ENCODE results near the gene CCDC70. TPM values are rescaled to one million over a fixed set of nuclear protein-coding genes. Genes with fewer than 3 reads are reported as not detected.

CCDC70 gene
- total RNA-seq, 1 donor from 2014 or later, result not detected

- Histone ChIP-seq H3K36me3 (no peaks in the 10 kb centered on the region), H3K9me3 (no peaks in the 10 kb centered on the region), H3K4me3 (no peak overlapping the region), H3K4me1 (no peaks in the 10 kb centered on the region), H3K27ac (no peak overlapping the region), H3K27me3 (no peaks in the 10 kb centered on the region)
- DNase-seq (ENCODE audit: low spot score in 2 of 2), result no peak
- intact Hi-C loops (cut with DNase I), result no loop called here
- no peak for TF ChIP-seq CTCF (IDR thresholded peaks at IDR 0.05)
These were observed 36.0 kb upstream of the CCDC70 start for GRCh38 chr13:51825681-51826254.

- no peaks in the 10 kb centered on the region for H3K27me3 ChIP-seq
- no peak overlapping the region for H3K27ac ChIP-seq
- H3K4me1 ChIP-seq, result no peaks in the 10 kb centered on the region
- H3K9me3 ChIP-seq, result no peaks in the 10 kb centered on the region
- no peaks in the 10 kb centered on the region for H3K36me3 ChIP-seq
- no peak for DNase-seq (ENCODE audit: low spot score in 2 of 2)
- no peak for TF ChIP-seq CTCF (IDR thresholded peaks at IDR 0.05)
- no peak overlapping the region for H3K4me3 ChIP-seq
- intact Hi-C loops (cut with DNase I), result no loop called here
These were observed 35.2 kb upstream of the CCDC70 start for GRCh38 chr13:51826606-51827005.

GRCh38 chr13:51827254-51827653 lies 34.5 kb upstream of the CCDC70 start:
- Histone ChIP-seq H3K4me1 (no peaks in the 10 kb centered on the region), H3K9me3 (no peaks in the 10 kb centered on the region), H3K4me3 (no peak overlapping the region), H3K36me3 (no peaks in the 10 kb centered on the region), H3K27ac (no peak overlapping the region), H3K27me3 (no peaks in the 10 kb centered on the region)
- DNase-seq (ENCODE audit: low spot score in 2 of 2), result peak in 1 of 2 donors; percentile 45
- TF ChIP-seq CTCF (IDR thresholded peaks at IDR 0.05), result no peak
- intact Hi-C loops (cut with DNase I), result no loop called here

GRCh38 chr13:51828730-51829567 lies 32.8 kb upstream of the CCDC70 start:
- TF ChIP-seq CTCF (IDR thresholded peaks at IDR 0.05), result no peak
- Histone ChIP-seq H3K36me3 (no peaks in the 10 kb centered on the region), H3K27ac (no peak overlapping the region), H3K4me3 (no peak overlapping the region), H3K4me1 (no peaks in the 10 kb centered on the region), H3K9me3 (no peaks in the 10 kb centered on the region), H3K27me3 (no peaks in the 10 kb centered on the region)
- intact Hi-C loops (cut with DNase I), result no loop called here
- no peak for DNase-seq (ENCODE audit: low spot score in 2 of 2)

- Histone ChIP-seq H3K27me3 (no peaks in the 10 kb centered on the region), H3K36me3 (no peaks in the 10 kb centered on the region), H3K27ac (no peak overlapping the region), H3K9me3 (no peaks in the 10 kb centered on the region), H3K4me3 (no peak overlapping the region), H3K4me1 (no peaks in the 10 kb centered on the region)
- TF ChIP-seq CTCF (IDR thresholded peaks at IDR 0.05), result no peak
- intact Hi-C loops (cut with DNase I), result no loop called here
- DNase-seq (ENCODE audit: low spot score in 2 of 2), result no peak
These were observed 32.2 kb upstream of the CCDC70 start for GRCh38 chr13:51829568-51829899.

Data from ascending aorta (tissue), 2 donors.